ENCODE data around the gene GSS.
A peak's percentile ranks its signal among the peaks of the same experiment; 100 is the strongest.

Gene GSS

GRCh38 chr20:34984756-34985261 lies 29.2 kb upstream of the GSS start:
- ChIA-PET POLR2A (ENCODE audit: low non-redundant PET) (no interaction called here), CTCF (interaction anchor here (0.8 to 2.4 kb wide), 4 partner anchors 10 to 112 kb away, joined by 3 to 9 read pairs (median 5); partner anchors contain the start of gene GGT7)
- H3K27ac ChIP-seq, result no peak overlapping the region
- no peak for TF ChIP-seq CTCF (conservative IDR thresholded peaks at IDR 0.05; ENCODE audit: low read depth)
- DNase-seq (ENCODE audit: low spot score), result peak; percentile 42

DNA sequence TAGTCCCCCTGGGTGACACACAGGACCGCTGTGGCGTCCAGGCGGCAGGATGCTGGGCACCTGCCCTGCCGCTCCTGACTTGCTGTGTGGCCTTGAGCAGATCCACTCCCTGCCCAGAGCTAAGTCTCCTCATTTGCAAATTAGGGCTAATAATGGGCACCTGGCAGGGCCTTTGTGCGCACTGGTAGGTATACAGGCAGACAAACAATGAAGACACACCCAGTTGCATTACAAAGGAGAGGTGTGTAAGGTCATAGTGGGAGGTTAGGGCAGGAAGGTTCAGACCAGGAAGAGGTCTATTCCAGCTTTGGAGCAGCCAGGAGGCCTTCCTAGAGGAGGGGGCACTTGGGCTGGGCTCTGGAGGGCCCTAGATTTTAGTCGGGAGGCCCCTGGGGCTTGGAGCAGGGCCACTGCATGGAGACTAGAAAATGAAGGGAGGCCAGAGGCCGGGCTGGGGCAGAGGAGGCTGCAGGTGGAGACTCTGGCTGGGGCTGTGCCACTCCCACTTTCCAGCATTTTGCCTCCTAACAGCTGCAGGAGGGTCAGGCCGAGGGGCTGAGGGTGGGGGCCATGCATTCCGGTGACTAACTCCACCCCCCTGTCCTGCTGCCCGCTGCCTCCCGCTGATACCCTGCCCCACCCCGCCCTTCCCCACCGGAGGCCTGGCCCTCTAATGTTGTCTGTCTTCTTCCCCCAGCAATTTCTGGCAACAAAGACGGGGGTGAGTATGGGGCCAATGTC lies 28.6 kb upstream of the GSS start:
- DNase-seq (ENCODE audit: low spot score), result no peak
- ChIA-PET CTCF (interaction anchor here (0.5 to 2.4 kb wide), 4 partner anchors 15 to 112 kb away, joined by 3 to 9 read pairs (median 5); partner anchors contain the start of gene GGT7), POLR2A (ENCODE audit: low non-redundant PET) (no interaction called here)
- H3K27ac ChIP-seq, result no peak overlapping the region
- no peak for TF ChIP-seq CTCF (conservative IDR thresholded peaks at IDR 0.05; ENCODE audit: low read depth)

DNA sequence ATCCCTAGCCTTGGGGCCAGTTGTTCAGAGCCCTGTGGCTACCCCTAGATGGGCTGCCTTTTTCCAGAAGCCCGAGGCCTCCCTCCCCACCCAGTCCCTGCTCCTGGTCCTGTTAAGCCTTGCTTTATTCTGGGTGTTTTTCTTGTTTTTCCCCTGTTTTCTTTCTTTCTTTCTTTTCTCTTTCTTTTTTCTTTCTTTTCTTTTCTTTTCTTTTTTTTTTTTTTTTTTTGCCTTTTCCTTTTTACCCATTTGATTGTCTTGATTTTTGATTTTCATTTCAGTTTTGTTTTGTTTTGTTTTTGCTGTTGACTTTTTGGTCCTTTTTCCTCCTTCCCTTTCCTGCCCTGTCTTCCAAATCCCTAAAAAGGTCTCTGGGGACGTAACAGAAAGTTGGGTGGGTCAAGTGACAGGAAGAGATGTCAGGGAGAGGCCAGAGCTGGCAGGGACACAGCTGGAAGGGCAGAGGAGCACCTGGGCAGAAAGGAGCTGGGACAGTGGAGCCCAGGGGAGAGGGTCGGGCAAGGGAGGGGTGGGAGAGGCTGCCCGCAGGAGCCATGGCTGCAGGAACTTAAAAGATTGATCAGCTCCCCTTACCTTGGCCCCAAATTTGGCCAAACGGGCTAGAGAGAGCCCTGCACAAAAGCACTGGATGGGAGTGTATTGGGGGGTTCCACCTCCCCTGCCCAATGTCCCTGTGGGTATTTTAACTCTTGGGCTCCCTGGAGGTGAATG lies 27.6 kb upstream of the GSS start:
- H3K27ac ChIP-seq, result no peak overlapping the region
- no peak for DNase-seq (ENCODE audit: low spot score)
- no peak for TF ChIP-seq CTCF (conservative IDR thresholded peaks at IDR 0.05; ENCODE audit: low read depth)
- ChIA-PET POLR2A (ENCODE audit: low non-redundant PET) (no interaction called here), CTCF (interaction anchor here (0.5 to 1.8 kb wide), 2 partner anchors 16 to 111 kb away, joined by 3 to 7 read pairs; partner anchors contain the start of gene GGT7)

- DNase-seq (ENCODE audit: low spot score), result no peak
- ChIA-PET POLR2A (ENCODE audit: low non-redundant PET) (no interaction called here), CTCF (no interaction called here)
- H3K27ac ChIP-seq, result no peak overlapping the region
- no peak for TF ChIP-seq CTCF (conservative IDR thresholded peaks at IDR 0.05; ENCODE audit: low read depth)
These were observed 26.9 kb upstream of the GSS start for GRCh38 chr20:34982270-34983088.

DNA sequence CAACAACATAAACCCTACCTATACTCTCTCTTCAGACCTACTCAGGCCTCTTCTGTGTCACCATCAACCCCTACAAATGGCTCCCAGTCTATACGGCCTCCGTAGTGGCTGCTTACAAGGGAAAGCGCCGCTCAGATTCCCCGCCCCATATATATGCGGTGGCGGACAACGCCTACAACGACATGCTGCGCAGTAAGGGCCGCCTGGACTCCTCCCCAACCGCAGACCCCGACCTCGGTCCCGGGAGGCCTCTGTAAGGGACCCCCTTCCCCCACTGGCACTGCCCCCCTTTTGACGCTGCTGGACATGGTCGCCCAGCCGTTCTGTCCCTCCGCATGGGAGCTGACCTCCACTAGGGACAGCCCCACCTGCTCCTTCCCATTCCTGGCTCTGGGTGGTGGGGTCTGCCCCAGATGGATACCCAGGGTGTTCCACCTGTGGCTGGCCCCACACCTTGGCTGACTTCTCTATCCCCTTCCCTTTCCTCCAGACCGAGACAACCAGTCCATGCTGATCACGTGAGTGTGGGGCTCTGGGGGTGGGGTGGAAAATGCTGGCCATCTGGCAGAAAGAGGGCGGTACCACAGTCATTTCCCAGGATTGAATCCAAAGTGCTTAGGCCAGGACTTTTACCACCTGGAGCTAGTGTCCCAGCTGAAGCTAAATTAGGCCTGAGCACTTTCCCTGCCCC lies 25.1 kb upstream of the GSS start:
- peak overlapping the region; percentile 9; the same call in 1 of the 2 replicates for H3K27ac ChIP-seq
- no peak for TF ChIP-seq CTCF (conservative IDR thresholded peaks at IDR 0.05; ENCODE audit: low read depth)
- ChIA-PET CTCF (no interaction called here), POLR2A (ENCODE audit: low non-redundant PET) (no interaction called here)
- DNase-seq (ENCODE audit: low spot score), result no peak
